NT2/D1 (cell line): ENCODE data around the gene PTPRN2.

Source experiments
- YY1 ChIP-seq: IDR thresholded peaks from 2 replicates; pipeline ENCODE4 v1.6.1; 2011; ENCODE audit not compliant: insufficient read length, insufficient read depth
- ZNF274 ChIP-seq: IDR thresholded peaks from 2 replicates; pipeline ENCODE4 v1.6.1; 2011; ENCODE audit warnings: mild to moderate bottlenecking, low read depth, low read length

DNA sequence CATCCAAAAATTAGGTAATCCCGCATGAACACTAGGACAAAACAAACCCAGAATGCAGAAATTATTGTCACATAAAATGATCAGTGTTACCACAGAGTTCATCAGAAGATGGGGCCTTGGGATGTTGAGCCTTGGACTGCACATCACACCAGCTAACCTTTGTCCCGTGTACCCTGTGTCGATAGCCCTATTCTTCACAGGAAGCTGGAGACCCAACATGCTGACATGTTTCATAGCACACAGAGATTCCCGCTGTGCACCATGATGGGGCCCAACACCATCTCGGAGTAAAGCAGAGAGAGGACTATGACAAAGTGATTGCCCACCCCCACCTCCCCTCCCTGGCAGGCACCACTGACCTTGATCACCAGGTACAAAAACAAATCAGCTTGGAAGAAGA lies 4.5 kb downstream of the PTPRN2 start:
- TF ChIP-seq YY1 (no peak), ZNF274 (no peak)
